PC-9 (cell line): ENCODE results near the gene TTBK1.
A peak's percentile ranks its signal among the peaks of the same experiment; 100 is the strongest.

Experiments used
- CTCF ChIP-seq: fragments of 200-600 bp; sonication (generic); conservative IDR thresholded peaks from 2 replicates; pipeline ENCODE4 v1.6.1; 2017; ENCODE audit warnings: mixed run types, antibody characterized with exemption, mild to moderate bottlenecking, moderate library complexity
- EZH2 ChIP-seq: fragments of 200-600 bp; sonication (generic); IDR thresholded peaks from 2 replicates; pipeline ENCODE4 v1.8.0; 2017; ENCODE audit warnings: antibody characterized with exemption, low read depth

- TF ChIP-seq CTCF (peak; percentile 83), EZH2 (no peak)
These were observed 20.3 kb downstream of the TTBK1 start for GRCh38 chr6:43263314-43264178.
